IMR-90 (cell line): ENCODE results near the gene KHDRBS1. TPM values are rescaled to one million over a fixed set of nuclear protein-coding genes. Genes with fewer than 3 reads are reported as not detected.

Experiments used
- ATAC-seq: fragments of 200-7000 bp; cut with Tn5 transposase; 2 replicates; pipeline ENCODE4 v1.9.1; 2020; ENCODE audit warnings: low read depth, mild to moderate bottlenecking, moderate library complexity
- BruUV-seq: library from RNA; stranded (reverse); fragments of 400-500 nt; replicated peaks from 2 replicates; lab custom pipeline; 2021; lab: Mats Ljungman, UMichigan
- CTCF ChIA-PET: fragments of 300-600 bp; formaldehyde crosslinking; extraction: SDS; loops from one replicate; lab custom pipeline; 2021; ENCODE audit warnings: antibody characterized with exemption; lab: Yijun Ruan, JAX
- POLR2A ChIA-PET: fragments of 300-600 bp; sonication (Branson Sonifier 250); formaldehyde crosslinking; loops from one replicate; lab custom pipeline; 2022; ENCODE audit warnings: antibody characterized with exemption; ENCODE audit not compliant: unreplicated experiment; lab: Charles Lee
- DNase-seq: peaks from one replicate; pipeline ENCODE4 v3.0.0; 2013
- H2AFZ ChIP-seq: replicated peaks from 2 replicates; pipeline ENCODE3; 2013; ENCODE audit warnings: low read length, mild to moderate bottlenecking; ENCODE audit not compliant: poor library complexity
- H2AK5ac ChIP-seq: 2 replicates; pipeline ENCODE4 v1.6.1; 2013; ENCODE audit warnings: low read depth, low read length, inconsistent platforms
- H2AK9ac ChIP-seq: replicated peaks from 2 replicates; pipeline ENCODE3; 2013; ENCODE audit warnings: mild to moderate bottlenecking, low read depth, low read length, moderate library complexity; ENCODE audit not compliant: poor library complexity
- H2BK120ac ChIP-seq: 2 replicates; pipeline ENCODE4 v1.6.1; 2013; ENCODE audit warnings: low read depth, low read length, inconsistent platforms
- H2BK15ac ChIP-seq: 3 replicates; pipeline ENCODE4 v1.6.1; 2013; ENCODE audit warnings: low read depth, low read length, inconsistent platforms
- H2BK20ac ChIP-seq: 2 replicates; pipeline ENCODE4 v1.6.1; 2013; ENCODE audit warnings: low read depth, mild to moderate bottlenecking, inconsistent platforms, low read length, moderate library complexity
- H2BK5ac ChIP-seq: 2 replicates; pipeline ENCODE4 v1.6.1; 2013; ENCODE audit warnings: mild to moderate bottlenecking, low read depth, low read length, inconsistent platforms; ENCODE audit not compliant: poor library complexity, severe bottlenecking
- H3K14ac ChIP-seq: replicated peaks from 2 replicates; pipeline ENCODE4 v1.6.1; 2013; ENCODE audit warnings: low read depth, low read length, inconsistent platforms
- H3K18ac ChIP-seq: 2 replicates; pipeline ENCODE4 v1.6.1; 2013; ENCODE audit warnings: low read depth, low read length, control low read depth
- H3K23ac ChIP-seq: 2 replicates; pipeline ENCODE4 v1.6.1; 2013; ENCODE audit warnings: low read depth, low read length, inconsistent platforms
- H3K27ac ChIP-seq: 2 replicates; pipeline ENCODE4 v1.5.1; 2013; ENCODE audit warnings: mild to moderate bottlenecking, control low read depth, low read length; ENCODE audit not compliant: insufficient read depth
- H3K27me3 ChIP-seq: 2 replicates; pipeline ENCODE4 v1.6.1; 2013; ENCODE audit warnings: low read length; ENCODE audit not compliant: control insufficient read depth, insufficient read depth
- H3K36me3 ChIP-seq: 2 replicates; pipeline ENCODE4 v1.6.1; 2013; ENCODE audit warnings: low read length, mixed read lengths; ENCODE audit not compliant: control insufficient read depth, insufficient read depth
- H3K4ac ChIP-seq: 2 replicates; pipeline ENCODE4 v1.6.1; 2013; ENCODE audit warnings: low read depth, low read length, inconsistent platforms
- H3K4me1 ChIP-seq: 2 replicates; pipeline ENCODE4 v1.6.1; 2013; ENCODE audit warnings: low read length, mixed read lengths; ENCODE audit not compliant: control insufficient read depth, insufficient read depth
- H3K4me2 ChIP-seq: 2 replicates; pipeline ENCODE4 v1.6.1; 2013; ENCODE audit warnings: low read depth, mild to moderate bottlenecking, control low read depth, low read length, moderate library complexity
- H3K4me3 ChIP-seq: 2 replicates; pipeline ENCODE4 v1.5.1; 2013; ENCODE audit warnings: low read depth, mild to moderate bottlenecking, control low read depth, low read length, moderate library complexity; ENCODE audit not compliant: insufficient read depth
- H3K56ac ChIP-seq: 2 replicates; pipeline ENCODE4 v1.6.1; 2013; ENCODE audit warnings: low read length, inconsistent platforms; ENCODE audit not compliant: insufficient read depth; ENCODE audit errors: extremely low read depth
- H3K79me1 ChIP-seq, 2 experiments: 2 replicates each; pipeline ENCODE4 v1.6.1; 2013; ENCODE audit warnings: low read length in 2 of 2, inconsistent platforms in 1 of 2, low read depth in 1 of 2
- H3K9ac ChIP-seq: 2 replicates; pipeline ENCODE4 v1.6.1; 2013; ENCODE audit warnings: low read depth, low read length, control low read depth
- H3K9me1 ChIP-seq: 2 replicates; pipeline ENCODE4 v1.6.1; 2013; ENCODE audit warnings: low read length, inconsistent platforms; ENCODE audit not compliant: insufficient read depth
- H3K9me3 ChIP-seq: 2 replicates; pipeline ENCODE4 v1.6.1; 2013; ENCODE audit warnings: low read length; ENCODE audit not compliant: control insufficient read depth, insufficient read depth
- H4K20me1 ChIP-seq: 2 replicates; pipeline ENCODE4 v1.6.1; 2013; ENCODE audit warnings: low read length, inconsistent platforms; ENCODE audit not compliant: insufficient read depth
- H4K5ac ChIP-seq: 2 replicates; pipeline ENCODE4 v1.6.1; 2013; ENCODE audit warnings: mild to moderate bottlenecking, low read depth, low read length, control low read depth
- H4K8ac ChIP-seq, 2 experiments: 2 replicates each; pipeline ENCODE4 v1.6.1; 2013; ENCODE audit warnings: low read depth in 2 of 2, low read length in 2 of 2, control low read depth in 1 of 2, inconsistent platforms in 1 of 2
- H4K91ac ChIP-seq: 2 replicates; pipeline ENCODE4 v1.6.1; 2013; ENCODE audit warnings: low read depth, low read length, inconsistent platforms; ENCODE audit not compliant: insufficient read depth
- BHLHE40 ChIP-seq: fragments of 150-350 bp; IDR thresholded peaks from 2 replicates; pipeline ENCODE4 v1.6.1; 2016; ENCODE audit warnings: mild to moderate bottlenecking, low read depth, low read length
- FOS ChIP-seq: fragments of 150-350 bp; IDR thresholded peaks from 2 replicates; pipeline ENCODE4 v1.6.1; 2016; ENCODE audit warnings: low read depth, low read length
- NFE2L2 ChIP-seq: fragments of 150-350 bp; IDR thresholded peaks from 2 replicates; pipeline ENCODE4 v1.6.1; 2016; ENCODE audit warnings: low read depth, mild to moderate bottlenecking, low read length
- POLR2A ChIP-seq: IDR thresholded peaks from 2 replicates; pipeline ENCODE4 v1.6.1; 2012; ENCODE audit warnings: mild to moderate bottlenecking, low read depth, low read length
- RCOR1 ChIP-seq: IDR thresholded peaks from 2 replicates; pipeline ENCODE4 v1.6.1; 2012; ENCODE audit warnings: mild to moderate bottlenecking, low read length, improper control_type of control experiment; ENCODE audit not compliant: insufficient replicate concordance
- SMC3 ChIP-seq: fragments of 150-350 bp; IDR thresholded peaks from 2 replicates; pipeline ENCODE4 v1.6.1; 2016; ENCODE audit warnings: low read depth, mild to moderate bottlenecking, antibody characterized with exemption, low read length, moderate library complexity
- WGBS, 2 experiments: methylation state at CpG; one replicate each; pipeline versions ENCODE4 v1.1.5 to v1.1.7; 2013; ENCODE audit warnings: missing lambda C conversion rate in 2 of 2; ENCODE audit not compliant: insufficient read length in 1 of 2; ENCODE audit errors: extremely low coverage in 2 of 2; 5-methylcytosine and 5-hydroxymethylcytosine counted together
- dilution Hi-C: fragments of 300-500 bp; cut with HindIII; formaldehyde crosslinking; loops from one replicate; pipeline ENCODE4 v1.14.3; 2018; ENCODE audit warnings: low sequenced_read_pairs; ENCODE audit not compliant: unreplicated experiment
- in situ Hi-C: fragments of 300-500 bp; cut with MboI; formaldehyde crosslinking; loops from 3 replicates; pipeline ENCODE4 v1.14.3; 2019; ENCODE audit warnings: low sequenced_read_pairs, inconsistent platforms, mixed read lengths
- intact Hi-C: fragments of 100-400 bp; cut with micrococcal nuclease; formaldehyde crosslinking; loops from 2 replicates; pipeline ENCODE4 v1.10.0; 2022
- polyA plus RNA-seq, 3 experiments: library from polyadenylated mRNA; depleted of rRNA; stranded (reverse); fragments of >200 nt; gene quantifications; 2 replicates each; pipeline ENCODE4 v1.2.3, GENCODE V29; 2012; ENCODE audit warnings: low replicate concordance in 1 of 3
- total RNA-seq: library from RNA; depleted of rRNA; stranded (reverse); fragments of >200 nt; gene quantifications from 2 replicates; pipeline ENCODE4 v1.2.3, GENCODE V29; 2012
- TF ChIP-seq, protein P1 (sequence below): fragments of 150-350 bp; IDR thresholded peaks from 2 replicates; pipeline ENCODE4 v1.6.1; 2017; ENCODE audit warnings: mild to moderate bottlenecking, antibody characterized with exemption, low read length, low read depth
- TF ChIP-seq, protein P2 (sequence below): conservative IDR thresholded peaks from 2 replicates; pipeline ENCODE4 v1.5.1; 2012; ENCODE audit warnings: mild to moderate bottlenecking, low read depth, low read length, improper control_type of control experiment
- TF ChIP-seq, protein P3 (sequence below): fragments of 150-350 bp; IDR thresholded peaks from 2 replicates; pipeline ENCODE4 v1.6.1; 2016; ENCODE audit warnings: low read depth, mild to moderate bottlenecking, low read length, moderate library complexity, borderline replicate concordance

Gene KHDRBS1
- total and polyA plus RNA-seq, 2 of the 4 experiments (the other 2 are of a cell fraction): 33.7 to 67.6 TPM

DNA sequence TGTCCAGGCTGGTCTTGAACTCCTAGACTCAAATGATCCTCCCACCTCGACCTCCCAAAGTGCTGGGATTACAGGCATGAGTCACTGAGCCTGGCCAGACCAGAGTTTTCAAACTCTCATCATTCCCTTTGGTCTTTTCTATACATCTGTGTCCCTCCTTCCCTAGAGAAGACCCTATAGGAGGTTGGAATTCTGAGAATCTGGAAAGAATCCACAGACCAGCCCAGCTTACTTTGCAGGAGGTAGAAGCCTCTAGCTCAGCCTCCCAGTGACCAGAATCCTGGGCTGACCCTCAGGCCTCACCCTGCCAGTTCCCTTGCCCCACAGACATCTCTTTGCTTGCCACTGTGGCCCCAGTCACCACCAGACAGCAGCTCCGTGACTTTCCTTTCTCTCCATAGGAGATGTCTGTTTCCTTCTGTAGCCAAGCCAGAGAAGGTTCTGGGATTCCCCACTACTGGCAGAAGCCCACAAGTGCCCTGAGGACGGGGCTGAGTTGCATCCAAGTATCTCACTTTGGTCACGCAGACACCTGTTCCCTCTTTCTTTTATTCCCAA is 34.7 kb upstream of the KHDRBS1 start:
- Histone ChIP-seq H4K5ac (no peak overlapping the region), H3K4me2 (no peak overlapping the region), H3K4me1 (peaks cover 6% of the 10 kb centered on the region), H2AK5ac (no peak overlapping the region), H3K9me1 (0 out of 2 replicates have a peak, but pooled peaks cover 3% of the 10 kb centered on the region), H3K36me3 (no peaks in the 10 kb centered on the region), H3K4ac (no peak overlapping the region), H2AFZ (no peak overlapping the region), H3K9ac (no peak overlapping the region), H3K27me3 (peaks cover 2% of the 10 kb centered on the region; the same call in 1 of the 2 replicates), H3K4me3 (no peak overlapping the region), H2BK15ac (no peak overlapping the region), H2BK20ac (no peak overlapping the region), H3K9me3 (no peaks in the 10 kb centered on the region), H4K20me1 (no peaks in the 10 kb centered on the region; the same call in 1 of the 2 replicates), H2BK120ac (no peak overlapping the region), H2AK9ac (no peak overlapping the region), H2BK5ac (no peak overlapping the region), H4K8ac (no peak overlapping the region), H3K18ac (no peak overlapping the region), H3K27ac (no peak overlapping the region), H3K79me1 (no peaks in the 10 kb centered on the region), H4K91ac (no peak overlapping the region), H3K56ac (no peak overlapping the region), H3K23ac (no peak overlapping the region), H3K14ac (no peak overlapping the region)
- TF ChIP-seq RCOR1: no peak
- no peak for TF ChIP-seq BHLHE40
- no peak for TF ChIP-seq NFE2L2
- no peak for TF ChIP-seq SMC3
- TF ChIP-seq, protein P1, sequence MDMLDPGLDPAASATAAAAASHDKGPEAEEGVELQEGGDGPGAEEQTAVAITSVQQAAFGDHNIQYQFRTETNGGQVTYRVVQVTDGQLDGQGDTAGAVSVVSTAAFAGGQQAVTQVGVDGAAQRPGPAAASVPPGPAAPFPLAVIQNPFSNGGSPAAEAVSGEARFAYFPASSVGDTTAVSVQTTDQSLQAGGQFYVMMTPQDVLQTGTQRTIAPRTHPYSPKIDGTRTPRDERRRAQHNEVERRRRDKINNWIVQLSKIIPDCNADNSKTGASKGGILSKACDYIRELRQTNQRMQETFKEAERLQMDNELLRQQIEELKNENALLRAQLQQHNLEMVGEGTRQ: no peak
- TF ChIP-seq, protein P2, sequence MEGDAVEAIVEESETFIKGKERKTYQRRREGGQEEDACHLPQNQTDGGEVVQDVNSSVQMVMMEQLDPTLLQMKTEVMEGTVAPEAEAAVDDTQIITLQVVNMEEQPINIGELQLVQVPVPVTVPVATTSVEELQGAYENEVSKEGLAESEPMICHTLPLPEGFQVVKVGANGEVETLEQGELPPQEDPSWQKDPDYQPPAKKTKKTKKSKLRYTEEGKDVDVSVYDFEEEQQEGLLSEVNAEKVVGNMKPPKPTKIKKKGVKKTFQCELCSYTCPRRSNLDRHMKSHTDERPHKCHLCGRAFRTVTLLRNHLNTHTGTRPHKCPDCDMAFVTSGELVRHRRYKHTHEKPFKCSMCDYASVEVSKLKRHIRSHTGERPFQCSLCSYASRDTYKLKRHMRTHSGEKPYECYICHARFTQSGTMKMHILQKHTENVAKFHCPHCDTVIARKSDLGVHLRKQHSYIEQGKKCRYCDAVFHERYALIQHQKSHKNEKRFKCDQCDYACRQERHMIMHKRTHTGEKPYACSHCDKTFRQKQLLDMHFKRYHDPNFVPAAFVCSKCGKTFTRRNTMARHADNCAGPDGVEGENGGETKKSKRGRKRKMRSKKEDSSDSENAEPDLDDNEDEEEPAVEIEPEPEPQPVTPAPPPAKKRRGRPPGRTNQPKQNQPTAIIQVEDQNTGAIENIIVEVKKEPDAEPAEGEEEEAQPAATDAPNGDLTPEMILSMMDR: no peak
- TF ChIP-seq, protein P3, sequence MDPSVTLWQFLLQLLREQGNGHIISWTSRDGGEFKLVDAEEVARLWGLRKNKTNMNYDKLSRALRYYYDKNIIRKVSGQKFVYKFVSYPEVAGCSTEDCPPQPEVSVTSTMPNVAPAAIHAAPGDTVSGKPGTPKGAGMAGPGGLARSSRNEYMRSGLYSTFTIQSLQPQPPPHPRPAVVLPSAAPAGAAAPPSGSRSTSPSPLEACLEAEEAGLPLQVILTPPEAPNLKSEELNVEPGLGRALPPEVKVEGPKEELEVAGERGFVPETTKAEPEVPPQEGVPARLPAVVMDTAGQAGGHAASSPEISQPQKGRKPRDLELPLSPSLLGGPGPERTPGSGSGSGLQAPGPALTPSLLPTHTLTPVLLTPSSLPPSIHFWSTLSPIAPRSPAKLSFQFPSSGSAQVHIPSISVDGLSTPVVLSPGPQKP: no peak
- no peak for TF ChIP-seq POLR2A
- no peak for TF ChIP-seq FOS
- ChIA-PET CTCF (interaction anchor here (0.7 kb wide), 1 partner anchor 15 kb away, joined by 3 read pairs; no protein-coding TSS in a partner anchor), POLR2A (no interaction called here)
- DNase-seq (no peak), ATAC-seq (no peak)
- 60% methylated on average over 3 of the region's 4 CpGs; no CpG with 5 or more reads in 1 of the 2 experiments for WGBS, 2 experiments
- no TSS peak for BruUV-seq
- in situ Hi-C loops: loop anchor here (25.0 kb wide), 1 partner anchor 92 kb away; no protein-coding TSS in a partner anchor
- dilution Hi-C loops: no loop called here
- intact Hi-C loops: no loop called here
